Pons (tissue), 1 donor: ENCODE measurements around the gene C1orf232.
A peak's percentile ranks its signal among the peaks of the same experiment; 100 is the strongest.

Experiments used
- DNase-seq: peaks from one replicate; pipeline ENCODE4 v3.0.0-alpha.2; 2016; ENCODE audit warnings: low spot score

The C1orf232 gene

DNA sequence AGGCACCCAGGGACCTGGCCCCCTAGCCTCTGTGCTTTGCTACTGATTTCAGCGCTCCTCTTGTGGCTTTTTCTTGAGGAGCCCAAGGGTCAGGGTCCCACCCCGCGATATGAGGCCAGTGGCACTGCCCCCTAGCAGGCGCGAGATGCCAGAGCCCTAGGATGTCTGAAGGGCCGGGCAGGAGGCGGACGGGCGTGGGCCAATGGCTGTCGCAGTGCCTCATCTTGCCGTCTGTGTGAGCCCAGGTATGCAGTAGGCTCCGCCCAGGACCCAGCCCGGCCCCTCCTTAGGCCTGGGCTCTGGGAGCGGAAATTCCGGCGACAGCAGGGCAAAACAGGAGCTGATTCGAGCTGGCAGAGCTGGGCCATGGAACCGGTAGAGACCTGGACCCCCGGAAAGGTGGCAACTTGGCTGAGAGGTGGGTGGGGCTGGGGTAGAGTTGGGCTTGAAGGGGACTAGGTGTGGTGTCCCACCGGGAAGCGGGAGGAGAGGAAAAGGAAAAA lies 8.5 kb upstream of the C1orf232 start, which contains the start of gene CNKSR1:
TSS of gene CNKSR1 (plus strand) at position 310 of the 503 bp plus-strand sequence. CDS start at position 367, 57 bp downstream.
- DNase-seq, result no peak

DNA sequence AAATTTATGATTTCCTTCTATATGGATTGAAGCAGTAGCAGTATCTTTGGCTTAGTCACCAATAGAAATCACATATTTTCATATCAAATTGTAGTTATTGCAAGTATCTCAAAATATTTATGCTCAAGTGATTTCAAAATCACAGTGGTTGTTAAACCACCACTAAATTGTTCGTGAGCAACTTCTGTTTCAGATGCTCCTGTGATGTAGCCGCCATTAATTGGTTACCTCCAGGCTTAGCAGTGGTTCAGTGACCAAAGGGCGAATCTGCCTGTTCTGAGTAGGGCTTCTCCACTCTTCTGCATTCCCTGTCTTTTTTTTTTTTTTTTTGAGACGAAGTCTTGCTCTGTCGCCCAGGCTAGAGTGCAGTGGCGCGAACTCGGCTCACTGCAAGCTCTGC lies 6.6 kb upstream of the C1orf232 start:
- no peak for DNase-seq

DNA sequence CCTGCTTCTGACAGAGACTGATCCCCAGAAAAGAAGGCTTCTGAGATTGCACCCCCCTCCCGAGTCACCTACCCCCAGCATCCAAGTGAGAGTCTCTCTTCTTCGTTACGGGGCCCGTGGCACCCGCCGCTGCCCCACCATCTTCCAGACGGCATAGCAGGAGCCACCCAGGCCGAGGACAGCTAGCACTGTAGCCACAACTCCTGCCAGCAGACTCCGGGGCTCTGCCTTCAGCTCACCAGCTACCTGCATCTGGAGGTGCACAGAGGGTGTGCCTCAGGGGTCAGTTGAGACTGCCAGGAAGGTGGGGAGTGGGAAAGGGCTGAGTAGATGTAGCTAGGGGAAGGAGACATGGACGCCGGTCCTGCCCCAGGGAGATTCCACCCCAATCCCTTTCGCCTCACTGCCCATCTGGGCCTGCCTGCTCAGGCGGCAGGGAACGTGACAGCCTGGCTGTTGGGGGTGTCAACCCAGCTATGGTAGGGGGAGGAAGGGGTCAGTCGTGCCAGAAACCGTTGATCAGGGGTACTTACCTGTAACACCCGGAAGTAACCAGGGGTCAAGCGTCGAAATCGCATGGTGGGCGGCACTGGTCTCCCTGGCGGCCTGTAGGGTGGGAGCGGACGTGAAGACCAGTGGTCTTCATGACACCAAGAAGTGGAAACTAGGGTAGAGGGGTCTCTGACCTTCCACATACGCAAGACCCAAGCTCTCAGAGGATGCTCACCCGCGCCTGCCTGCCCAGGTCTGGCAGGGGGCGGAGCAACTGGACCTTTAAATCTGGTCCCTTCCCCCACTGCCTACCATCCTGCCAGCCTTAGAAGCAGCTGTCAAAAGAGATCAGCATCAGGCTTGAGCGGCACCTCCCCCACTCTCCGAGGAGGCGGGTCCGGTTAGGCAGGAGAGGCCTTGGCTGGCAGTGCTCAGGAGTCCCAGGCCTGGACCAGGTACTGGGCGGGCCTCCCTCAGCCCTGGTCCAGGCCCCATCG lies 2.6 kb upstream of the C1orf232 start, which contains the start of gene ZNF593OS:
TSS of gene ZNF593OS (minus strand) at position 749 of the 989 bp plus-strand sequence. CDS start at position 578, 171 bp downstream.
- DNase-seq, result no peak

DNA sequence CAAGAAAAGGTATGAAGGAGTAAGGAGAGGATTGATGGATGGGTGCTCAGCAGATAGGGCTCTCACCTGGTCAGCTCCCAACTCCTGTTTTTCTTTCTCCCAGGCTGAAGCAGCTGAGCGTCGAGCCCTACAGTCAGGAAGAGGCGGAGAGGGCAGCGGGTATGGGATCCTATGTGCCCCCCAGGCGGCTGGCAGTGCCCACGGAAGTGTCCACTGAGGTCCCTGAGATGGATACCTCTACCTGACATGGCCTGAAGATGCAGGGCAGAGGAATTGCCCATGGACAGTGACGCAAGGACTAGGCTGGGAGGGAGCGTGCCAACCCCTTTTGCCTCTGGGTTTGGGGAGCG lies 1.7 kb upstream of the C1orf232 start:
- no peak for DNase-seq

DNA sequence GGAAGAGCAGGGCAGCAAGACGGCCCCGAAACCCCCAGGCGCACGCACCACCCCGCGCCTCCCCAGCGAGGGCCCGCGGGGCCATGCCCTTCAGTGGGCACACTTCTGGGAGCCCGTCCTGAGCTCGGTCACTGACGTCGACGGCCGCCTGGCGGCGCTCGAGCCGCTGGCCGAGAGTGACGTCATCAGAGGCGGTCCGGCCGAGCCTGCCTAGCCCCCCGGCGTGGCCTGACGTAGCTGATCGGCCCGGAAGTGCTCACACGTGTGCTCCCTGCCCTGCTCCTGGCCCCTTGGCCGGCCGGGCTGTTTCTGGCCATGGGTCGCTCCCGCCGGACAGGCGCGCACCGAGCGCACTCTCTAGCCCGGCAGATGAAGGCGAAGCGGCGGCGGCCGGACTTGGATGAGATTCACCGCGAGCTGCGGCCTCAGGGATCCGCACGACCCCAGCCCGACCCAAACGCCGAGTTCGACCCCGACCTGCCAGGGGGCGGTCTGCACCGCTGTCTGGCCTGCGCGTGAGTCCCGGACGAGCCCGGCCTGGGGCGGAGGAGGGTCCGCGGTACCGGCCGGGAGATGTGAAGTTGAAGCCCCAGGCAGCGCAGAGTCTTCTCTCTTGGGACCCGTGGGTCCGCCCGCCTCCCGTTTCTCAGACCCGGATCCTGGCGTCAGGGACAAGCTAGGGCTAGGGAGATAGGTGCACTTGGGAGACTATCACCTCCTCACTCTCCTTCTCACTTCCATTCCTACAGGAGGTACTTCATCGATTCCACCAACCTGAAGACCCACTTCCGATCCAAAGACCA lies 1.1 kb upstream of the C1orf232 start, which contains the start of gene ZNF593:
TSS of gene ZNF593 (plus strand) at position 240 of the 803 bp plus-strand sequence. CDS start at position 316, 76 bp downstream.
- peak; percentile 83 for DNase-seq

DNA sequence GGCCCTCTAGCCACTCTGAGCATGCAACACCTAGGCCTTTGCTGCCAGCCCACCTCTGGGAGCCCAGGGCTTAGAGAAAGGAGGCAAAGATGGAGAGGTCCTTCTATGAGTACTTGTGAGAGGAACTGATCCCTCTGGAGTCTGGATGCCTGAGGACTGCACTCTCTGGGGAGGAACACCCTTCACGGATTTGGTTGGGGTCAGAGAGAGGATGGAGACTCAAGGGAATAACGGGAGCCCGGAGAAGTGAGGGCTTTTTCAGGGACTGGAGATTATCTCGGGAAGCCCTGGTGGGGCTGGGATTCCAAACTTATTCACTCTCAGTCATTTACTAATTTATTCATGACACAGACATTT lies 413 bp upstream of the C1orf232 start:
- DNase-seq, result no peak

DNA sequence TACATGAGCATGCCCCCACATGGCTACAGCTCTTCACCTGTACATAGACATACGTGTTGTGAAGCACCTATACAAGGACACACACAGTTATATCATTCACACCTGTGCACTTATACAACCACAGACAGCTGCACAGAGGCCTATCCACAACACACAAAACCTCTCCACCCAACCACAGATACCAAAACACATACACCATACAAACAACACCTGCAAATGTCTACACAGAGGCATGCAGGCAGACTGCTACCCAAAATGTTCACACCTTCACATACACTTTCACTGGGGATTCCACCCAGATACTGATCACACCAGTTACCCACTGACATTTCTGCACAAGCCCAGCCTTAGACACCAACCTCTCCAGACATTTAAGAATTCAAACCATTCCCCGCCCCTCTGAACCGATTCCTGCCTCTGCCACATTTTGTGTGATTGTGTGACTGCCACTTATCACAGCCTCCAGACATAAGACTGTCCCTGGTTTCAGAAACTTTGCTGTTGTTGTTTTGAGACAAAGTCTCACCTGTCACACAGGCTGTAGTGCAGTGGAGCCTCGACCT lies 2.0 kb downstream of the C1orf232 start:
- no peak for DNase-seq

DNA sequence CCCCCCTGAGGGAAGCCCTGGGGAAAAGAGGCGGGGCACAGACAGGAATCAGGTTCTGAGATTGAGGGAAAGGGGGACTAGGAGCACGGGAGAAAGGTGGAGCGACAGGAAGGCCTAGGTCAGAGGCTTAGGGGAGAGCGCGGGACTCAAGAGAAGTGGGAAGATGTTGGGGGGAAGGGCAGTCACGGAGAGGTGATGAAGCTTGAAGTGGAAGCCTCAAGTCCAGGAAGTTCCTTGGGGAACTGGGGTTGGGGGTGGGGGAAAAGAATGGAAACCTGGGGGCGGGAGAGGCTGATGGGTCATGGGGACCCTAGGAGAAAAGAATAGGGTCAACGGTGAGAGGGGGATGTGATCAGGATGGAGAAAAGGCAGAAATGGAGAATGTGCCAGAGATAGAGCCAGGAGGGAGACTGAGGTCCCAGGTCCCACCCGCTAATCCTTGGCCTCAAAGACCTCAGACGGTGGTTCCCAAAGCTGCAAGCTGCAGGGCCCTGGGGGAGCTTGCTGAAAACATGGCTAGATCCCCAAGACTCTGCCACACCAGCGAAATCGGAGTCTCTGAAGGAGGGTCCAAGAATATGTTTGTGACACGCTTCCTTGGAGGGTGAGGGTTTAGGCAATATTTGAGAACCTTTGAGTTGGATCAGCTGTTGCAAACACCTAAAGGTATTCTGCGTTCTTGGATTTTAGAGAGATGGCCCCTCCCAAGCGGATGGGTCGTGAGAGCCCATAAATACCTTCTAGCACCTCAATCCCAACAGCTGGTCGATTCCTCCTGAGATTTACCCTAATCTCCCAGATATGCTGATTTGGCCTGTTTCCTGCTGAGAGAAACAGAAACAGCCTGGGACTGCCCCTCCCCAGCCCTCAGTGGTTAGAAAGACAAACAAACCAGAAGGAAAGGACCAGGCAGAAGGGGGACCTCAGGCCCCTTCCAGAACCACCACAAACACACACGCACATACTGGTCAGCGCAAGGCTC lies 3.6 kb downstream of the C1orf232 start:
- DNase-seq, result no peak

DNA sequence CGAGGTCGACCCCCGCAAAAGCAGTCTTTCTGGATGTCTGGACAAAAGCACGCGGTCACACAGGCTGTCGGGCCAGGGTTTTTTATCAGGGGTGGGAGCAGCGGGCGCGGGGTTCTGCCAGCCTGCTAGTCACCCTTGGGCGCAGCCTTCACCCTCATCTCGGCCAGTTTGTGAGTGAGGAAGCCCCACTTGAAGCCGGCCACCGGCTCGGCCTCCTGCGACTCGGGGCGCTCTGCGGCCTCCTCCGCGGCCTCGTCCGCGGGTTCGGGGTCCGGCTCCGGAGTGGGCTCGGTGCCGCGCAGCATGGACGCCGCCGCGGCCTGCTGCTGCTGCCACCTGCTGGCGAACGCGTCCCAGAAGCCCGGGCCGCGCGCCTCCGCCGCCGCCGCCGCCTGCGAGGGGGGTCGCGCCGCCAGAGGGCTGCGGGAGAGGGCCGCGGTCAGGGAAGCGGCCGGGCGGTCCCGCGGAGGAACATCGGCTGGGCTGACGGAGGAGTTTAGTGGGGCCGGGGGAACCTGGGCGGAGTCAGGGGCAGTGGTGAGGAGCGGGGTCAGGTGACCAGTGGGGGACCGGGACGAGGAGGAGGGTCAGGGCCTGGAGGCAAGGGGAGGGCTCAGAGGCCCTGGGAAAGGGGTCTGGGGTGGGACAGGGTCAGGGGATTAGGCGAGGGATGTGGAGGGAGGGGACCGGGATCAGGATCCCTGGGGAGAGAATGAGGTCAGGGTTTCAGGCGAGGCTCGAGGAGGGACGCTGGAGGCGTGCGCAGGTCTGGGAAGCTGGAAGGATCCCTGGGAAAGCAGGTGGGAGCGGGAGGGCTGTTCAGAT lies 4.5 kb downstream of the C1orf232 start:
- no peak for DNase-seq

DNA sequence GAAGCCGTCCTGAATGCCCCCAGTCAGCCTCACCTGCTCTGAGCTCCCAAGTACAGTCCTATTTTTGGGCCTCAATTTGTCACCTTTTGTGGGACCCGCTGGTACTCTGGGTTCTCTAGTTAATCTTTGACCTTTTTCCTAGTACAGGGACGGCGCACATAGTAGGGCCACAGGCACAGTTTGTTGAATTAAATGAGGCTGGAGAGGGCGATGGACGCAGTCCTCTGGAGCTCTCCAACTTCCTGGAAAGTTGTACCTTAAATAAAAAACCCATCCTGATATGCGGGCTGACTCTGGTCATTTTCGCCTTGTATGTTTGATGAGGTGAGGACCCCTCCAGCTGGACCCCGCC lies 5.1 kb downstream of the C1orf232 start:
- no peak for DNase-seq

DNA sequence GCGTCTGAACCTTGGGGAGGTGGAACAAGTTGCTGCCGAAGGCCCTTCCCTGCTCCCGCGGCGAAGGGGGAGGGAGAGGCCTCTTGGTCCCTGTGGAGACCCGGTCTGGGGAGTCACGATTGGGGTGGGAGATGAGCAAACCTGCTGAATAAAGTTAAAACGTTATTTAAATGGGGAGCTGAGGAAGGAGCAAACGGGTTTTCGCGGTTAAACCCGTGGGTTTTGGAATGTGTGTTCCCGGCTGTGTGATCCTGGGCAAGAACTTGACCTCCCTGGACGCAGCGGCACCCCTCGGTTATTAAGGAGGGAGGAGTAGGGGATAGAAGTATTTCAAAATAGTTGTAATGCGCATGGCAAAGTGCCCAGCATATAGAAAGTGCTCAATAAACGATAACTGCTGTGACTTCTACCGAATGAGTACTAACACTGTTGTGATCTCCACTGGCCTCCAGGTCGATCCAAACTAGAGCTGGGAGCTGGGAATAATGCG lies 6.5 kb downstream of the C1orf232 start:
- DNase-seq, result no peak

DNA sequence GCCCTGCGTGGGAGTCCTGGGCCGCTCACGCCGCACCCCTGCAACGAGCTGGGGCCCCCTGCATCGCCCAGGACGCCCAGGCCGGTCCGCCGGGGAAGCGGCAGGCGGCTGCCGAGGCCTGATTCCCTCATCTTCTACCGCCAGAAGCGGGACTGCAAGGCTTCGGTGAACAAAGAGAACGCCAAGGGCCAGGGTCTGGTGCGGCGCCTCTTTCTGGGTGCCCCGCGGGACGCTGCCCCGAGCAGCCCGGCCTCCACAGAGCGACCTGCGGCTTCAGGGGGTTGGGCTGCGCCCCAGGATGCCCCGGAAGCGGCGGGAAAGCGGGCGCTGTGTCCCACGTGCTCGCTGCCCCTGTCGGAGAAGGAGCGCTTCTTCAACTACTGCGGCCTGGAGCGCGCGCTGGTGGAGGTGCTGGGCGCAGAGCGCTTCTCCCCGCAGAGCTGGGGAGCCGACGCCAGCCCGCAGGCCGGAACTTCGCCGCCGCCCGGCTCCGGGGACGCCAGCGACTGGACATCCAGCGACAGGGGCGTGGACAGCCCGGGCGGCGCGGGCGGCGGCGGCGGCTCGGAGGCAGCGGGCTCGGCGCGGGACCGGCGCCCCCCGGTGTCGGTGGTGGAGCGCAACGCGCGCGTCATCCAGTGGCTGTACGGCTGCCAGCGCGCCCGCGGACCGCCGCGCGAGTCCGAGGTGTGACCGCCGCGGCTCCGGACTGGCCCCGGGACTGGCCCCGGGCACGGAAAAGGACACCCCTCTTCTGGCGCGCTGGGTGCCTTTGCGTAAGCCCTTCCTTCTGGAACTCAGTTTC lies 7.1 kb downstream of the C1orf232 start:
- no peak for DNase-seq

DNA sequence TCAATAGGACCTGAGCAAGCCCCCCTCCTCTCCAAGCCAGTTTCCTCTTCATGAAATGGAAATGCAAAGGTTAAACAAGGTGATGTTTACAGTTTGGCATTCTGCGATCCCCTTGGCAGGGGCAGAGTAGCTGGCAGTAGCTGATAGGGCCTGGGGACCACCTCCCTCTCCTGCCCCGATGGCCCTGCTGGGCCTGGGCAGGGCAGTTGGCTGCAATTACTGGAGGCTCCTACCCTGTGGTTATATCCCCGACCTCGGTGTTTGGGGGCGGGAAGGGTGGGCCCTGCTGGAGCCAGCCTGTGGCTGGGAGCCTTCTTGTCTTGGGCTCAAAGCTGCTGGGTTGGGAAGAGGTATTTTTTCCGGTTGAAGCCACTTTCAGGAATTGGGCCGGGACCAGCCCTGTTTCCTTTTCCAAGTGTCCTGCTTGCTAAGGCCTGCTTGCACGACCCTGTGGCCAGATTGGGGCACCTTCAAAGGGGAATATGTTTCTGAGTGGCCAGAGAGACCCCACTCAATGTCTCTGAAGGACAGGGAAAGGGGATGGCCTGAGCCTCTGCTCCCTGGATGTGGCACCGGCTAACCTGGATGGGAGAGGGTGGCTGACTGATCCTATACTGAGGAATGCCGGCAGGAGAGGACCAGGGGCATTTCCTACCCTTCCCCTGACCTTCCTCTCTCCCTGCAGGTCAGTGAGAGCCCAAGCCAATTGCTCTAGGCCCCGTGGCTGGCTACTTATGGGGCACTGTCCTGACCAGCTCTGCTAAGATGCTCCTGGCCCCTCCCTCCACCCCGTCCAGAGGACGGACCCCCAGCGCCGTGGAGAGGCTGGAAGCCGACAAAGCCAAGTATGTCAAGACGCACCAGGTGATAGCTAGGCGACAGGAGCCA lies 8.0 kb downstream of the C1orf232 start:
- DNase-seq, result no peak

DNA sequence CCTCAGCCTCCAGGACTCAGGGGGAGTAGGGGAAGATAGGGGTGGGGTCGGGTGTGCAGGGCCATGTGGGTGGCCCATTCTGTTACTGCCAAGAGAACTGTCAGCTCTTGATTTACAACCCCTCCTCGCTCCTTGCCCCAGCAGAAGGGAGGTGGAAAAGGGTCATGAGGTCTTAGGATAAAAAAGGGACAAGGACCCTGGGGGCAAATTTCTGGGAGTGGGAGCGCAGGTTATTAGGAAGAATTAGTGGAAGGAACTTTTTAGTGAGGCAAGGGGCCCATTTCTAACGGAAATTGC lies 9.1 kb downstream of the C1orf232 start:
- no peak for DNase-seq

DNA sequence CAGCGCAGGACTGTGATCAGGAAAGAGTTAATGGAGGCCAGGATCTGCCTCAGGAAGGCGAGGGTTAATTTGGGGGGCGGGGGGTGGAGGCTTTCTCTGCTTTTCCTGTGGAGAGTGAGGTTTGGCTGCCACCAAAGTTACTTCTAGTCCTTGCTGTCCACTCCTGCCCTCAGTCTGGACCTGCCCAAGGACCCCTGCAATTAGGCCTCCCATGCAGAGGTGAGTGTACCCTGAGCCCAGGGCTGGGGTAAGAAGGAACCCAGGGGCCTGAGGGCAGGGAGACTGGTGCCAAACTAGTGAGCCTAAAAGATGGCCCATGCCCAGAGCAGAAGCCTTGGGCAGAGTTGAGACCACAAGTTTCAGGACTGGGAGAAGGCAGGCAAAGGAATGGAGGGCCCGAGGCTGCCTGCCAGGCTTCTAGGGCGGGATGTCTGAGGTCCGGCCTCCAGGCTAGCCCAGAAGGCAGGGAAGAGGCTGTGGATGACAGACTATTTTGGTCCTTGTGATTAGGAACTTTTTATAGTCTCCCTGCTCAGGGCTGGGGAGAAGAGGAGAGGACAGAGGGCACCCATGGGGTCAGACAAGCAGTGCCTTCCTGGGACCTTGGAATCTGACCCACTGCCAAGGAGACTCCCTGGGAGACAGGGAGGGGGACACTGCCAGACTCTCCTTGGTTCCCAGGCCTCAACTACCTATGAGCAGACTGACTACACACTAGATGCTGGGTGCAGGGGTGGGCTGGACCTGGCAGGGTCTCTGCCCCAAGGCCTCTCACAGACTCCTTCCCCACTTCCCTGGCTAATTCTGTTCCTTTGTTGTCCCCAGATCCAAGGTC lies 9.6 kb downstream of the C1orf232 start, which contains the start of gene FAM110D:
TSS of gene FAM110D (plus strand) at position 172 of the 835 bp plus-strand sequence. CDS start 2,213 bp downstream, outside the sequence.
- DNase-seq, result no peak

DNA sequence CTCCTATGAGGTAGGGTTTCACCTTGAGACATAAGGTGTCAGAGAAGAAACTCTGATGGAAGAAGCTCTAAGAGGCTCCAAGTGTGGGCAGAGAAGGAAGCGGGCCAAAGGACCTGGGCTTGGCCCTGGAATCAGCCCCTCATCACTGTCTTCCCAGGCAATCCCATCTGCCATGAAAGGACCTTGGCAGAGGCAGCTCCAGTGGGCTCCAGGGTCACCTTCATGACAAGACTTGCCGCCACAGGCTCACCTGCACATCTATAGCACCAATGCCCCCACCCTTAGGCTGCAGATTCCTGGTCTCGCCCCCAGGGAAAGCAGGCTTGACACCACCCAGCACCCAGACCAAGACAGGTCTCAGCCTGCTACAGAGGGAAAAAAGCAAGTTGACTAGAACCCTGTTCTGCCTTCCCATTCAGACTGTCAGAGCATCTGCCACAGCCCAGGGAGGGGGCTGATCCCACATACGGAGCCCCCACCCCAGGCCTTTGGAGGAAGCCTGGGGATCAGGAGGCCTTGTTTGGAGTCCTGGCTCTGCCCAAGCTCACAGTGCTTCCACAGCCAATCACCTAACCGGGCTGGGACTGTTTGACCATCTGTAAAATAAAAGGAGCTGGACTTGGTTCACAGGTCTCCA lies 10.4 kb downstream of the C1orf232 start:
- DNase-seq, result no peak
